ENCODE data around the gene AGBL4. TPM values are rescaled to one million over a fixed set of nuclear protein-coding genes. Genes with fewer than 3 reads are reported as not detected.

The AGBL4 gene
- total and polyA plus RNA-seq, 11 donors, result 0.40 to 1.4 (median 0.54) TPM; not detected in 3

GRCh38 chr1:48506870-48507269, 1516.9 kb downstream of the AGBL4 start:
- 0% methylated on average over 1 of the region's 1 CpG for WGBS, 4 donors
- Histone ChIP-seq H3K27me3 (peaks cover 0 to 10% (median 0%) of the 10 kb centered on the region in 9 donors), H3K27ac (no peak overlapping the region), H3K4me1 (no peaks in the 10 kb centered on the region), H3K9me3 (no peaks in the 10 kb centered on the region), H3K36me3 (no peaks in the 10 kb centered on the region), H3K4me3 (no peak overlapping the region)
- TF ChIP-seq POLR2A (IDR thresholded peaks at IDR 0.05), result no peak
- no peak for TF ChIP-seq CTCF (IDR thresholded peaks at IDR 0.05)
- ATAC-seq, result no peak
- DNase-seq, result no peak
- intact Hi-C loops (cut with DNase I), result no loop called here

GRCh38 chr1:48500541-48501450, 1523.0 kb downstream of the AGBL4 start:
- WGBS, 4 donors, result 60 to 67% (median 64%) methylated on average over 12 of the region's 12 CpGs
- no peak for ATAC-seq

GRCh38 chr1:48499211-48499735, 1524.5 kb downstream of the AGBL4 start:
- ATAC-seq (no peak), DNase-seq (no peak)
- Histone ChIP-seq H3K4me3 (no peak overlapping the region), H3K27me3 (no peaks in the 10 kb centered on the region), H3K27ac (no peak overlapping the region), H3K4me1 (peaks cover 0 to 7% (median 2%) of the 10 kb centered on the region in 12 donors), H3K9me3 (no peaks in the 10 kb centered on the region), H3K36me3 (no peaks in the 10 kb centered on the region)
- 75 to 81% (median 78%) methylated on average over 8 of the region's 8 CpGs for whole genome bisulfite sequencing, 4 donors
- TF ChIP-seq POLR2A (IDR thresholded peaks at IDR 0.05) (no peak), CTCF (IDR thresholded peaks at IDR 0.05) (no peak)
- intact Hi-C loops (cut with DNase I), result loop anchor here in 9 of 10 donors (5.0 to 10.0 kb wide), 5 partner anchors 124 to 394 kb away; no protein-coding TSS in a partner anchor

More at GRCh38 chr1:48500541-48501450, 1523.0 kb downstream of the AGBL4 start:
- H3K4me3 ChIP-seq, result no peak overlapping the region
- DNase-seq, result no peak
- no peak overlapping the region for H3K27ac ChIP-seq
- TF ChIP-seq CTCF (IDR thresholded peaks at IDR 0.05) (no peak), POLR2A (IDR thresholded peaks at IDR 0.05) (no peak)
- H3K36me3 ChIP-seq, result no peaks in the 10 kb centered on the region
- no peaks in the 10 kb centered on the region for H3K27me3 ChIP-seq
- peaks cover 0 to 7% (median 0%) of the 10 kb centered on the region in 12 donors for H3K4me1 ChIP-seq
- intact Hi-C loops (cut with DNase I), result no loop called here
- H3K9me3 ChIP-seq, result no peaks in the 10 kb centered on the region

Data from heart left ventricle (tissue), 16 donors.